Measurements from ENCODE around the gene HOXB1. TPM values are rescaled to one million over a fixed set of nuclear protein-coding genes. Genes with fewer than 3 reads are reported as not detected.
A peak's percentile ranks its signal among the peaks of the same experiment; 100 is the strongest.

Gene HOXB1
- total and polyA plus RNA-seq, 2 experiments from 2014 or later = not detected

GRCh38 chr17:48545022-48545375, 14.2 kb upstream of the HOXB1 start, which contains the start of gene HOXB2:
Gene HOXB2, minus strand, starts transcription at chr17:48545109. Its CDS starts 198 bp downstream, at chr17:48544911.
- peaks cover 18% of the 10 kb centered on the region for H4K20me1 ChIP-seq (replicated peaks; ENCODE audit: insufficient read depth)
- Mint-ChIP-seq H3K4me3 (peak within 1 kb of the TSS; percentile 55), H3K9me3 (peaks cover 3% of the 10 kb centered on the region), H3K27me3 (ENCODE audit: insufficient read depth, low read depth, poor library complexity) (peaks cover 98% of the 10 kb centered on the region), H3K4me1 (peaks cover 70% of the 10 kb centered on the region), H3K27ac (no peak within 1 kb of the TSS), H3K36me3 (ENCODE audit: low read depth) (peaks cover 4% of the 10 kb centered on the region; the same call in 1 of the 3 replicates)
- H3K9me2 ChIP-seq (ENCODE audit: insufficient read depth) = no peaks in the 10 kb centered on the region
- H3K27ac ChIP-seq (ENCODE audit: low read depth) = no peak within 1 kb of the TSS
- peaks cover 33% of the 10 kb centered on the region for H3F3A ChIP-seq (replicated peaks; ENCODE audit: low read depth)
- DNase-seq (ENCODE audit: low spot score) = peak; percentile 49
- no peak for ATAC-seq
- H3K4me2 ChIP-seq = peak within 1 kb of the TSS; percentile 74
- TF ChIP-seq ZNF462 (CRISPR knock-in tag; IDR thresholded peaks at IDR 0.05) (no peak), REST (IDR thresholded peaks at IDR 0.05; ENCODE audit: unreplicated experiment) (no peak), EZH2phosphoT487 (IDR thresholded peaks at IDR 0.05; ENCODE audit: unreplicated experiment) (no peak), ETS1 (IDR thresholded peaks at IDR 0.05) (no peak), ZNF331 (CRISPR knock-in tag; IDR thresholded peaks at IDR 0.05; ENCODE audit: low read depth) (no peak), STAT1 (IDR thresholded peaks at IDR 0.05; ENCODE audit: unreplicated experiment) (no peak), CREB1 (CRISPR knock-in tag; IDR thresholded peaks at IDR 0.05; ENCODE audit: low read depth) (no peak), CTCF (conservative IDR thresholded peaks at IDR 0.05; ENCODE audit: low read depth in 2 of 2) (no peak), POLR2AphosphoS5 (IDR thresholded peaks at IDR 0.05; ENCODE audit: low read depth) (no peak), ZNF114 (CRISPR knock-in tag; IDR thresholded peaks at IDR 0.05) (no peak), NANOG (IDR thresholded peaks at IDR 0.05; ENCODE audit: borderline replicate concordance) (no peak), EZH2 (IDR thresholded peaks at IDR 0.05; ENCODE audit: low read depth, unreplicated experiment) (no peak)
- peaks cover 100% of the 10 kb centered on the region for H3K27me3 ChIP-seq (ENCODE audit: insufficient read depth)
- no peaks in the 10 kb centered on the region; the same call in 1 of the 2 replicates for H3K36me3 ChIP-seq (ENCODE audit: insufficient read depth)
- no peaks in the 10 kb centered on the region for H3K79me2 ChIP-seq (replicated peaks; ENCODE audit: insufficient read depth)
- peak within 1 kb of the TSS; percentile 47 for H3K4me3 ChIP-seq
- no peak within 1 kb of the TSS for H2AFZ ChIP-seq
- peaks cover 89% of the 10 kb centered on the region for H3K4me1 ChIP-seq (ENCODE audit: insufficient read depth)

Data from GM23338 (cell line).